SK-N-SH (cell line): ENCODE measurements around the gene MTA3.

Experiments used
- CHD2 ChIP-seq: fragments of 150-350 bp; IDR thresholded peaks from 2 replicates; pipeline ENCODE4 v1.6.1; 2018; ENCODE audit warnings: low read length; ENCODE audit not compliant: partially characterized antibody
- CTCF ChIP-seq: fragments of 200-600 bp; sonication (generic); IDR thresholded peaks from 2 replicates; pipeline ENCODE4 v1.6.1; 2017; ENCODE audit warnings: antibody characterized with exemption, mild to moderate bottlenecking, moderate library complexity
- EZH2phosphoT487 ChIP-seq: fragments of 200-600 bp; sonication (generic); IDR thresholded peaks from 2 replicates; pipeline ENCODE4 v1.6.1; 2017; ENCODE audit warnings: low read depth, mixed run types, mild to moderate bottlenecking, antibody characterized with exemption, moderate library complexity, borderline replicate concordance
- POLR2AphosphoS5 ChIP-seq: IDR thresholded peaks from 2 replicates; pipeline ENCODE4 v1.6.1; 2012; ENCODE audit warnings: low read depth, low read length
- REST ChIP-seq: IDR thresholded peaks from 2 replicates; pipeline ENCODE4 v1.6.1; 2012; ENCODE audit warnings: mild to moderate bottlenecking, low read depth, low read length, moderate library complexity
- TAF1 ChIP-seq: IDR thresholded peaks from 2 replicates; pipeline ENCODE4 v1.6.1; 2012; ENCODE audit warnings: low read depth, mild to moderate bottlenecking, low read length, moderate library complexity, borderline replicate concordance
- YY1 ChIP-seq: IDR thresholded peaks from 2 replicates; pipeline ENCODE4 v1.4.0; 2012; ENCODE audit warnings: low read depth, mild to moderate bottlenecking

- TF ChIP-seq CTCF (no peak), REST (no peak), POLR2AphosphoS5 (no peak), TAF1 (no peak), EZH2phosphoT487 (no peak), YY1 (no peak), CHD2 (no peak)
These were observed 199.7 kb downstream of the MTA3 start for GRCh38 chr2:42767899-42768705.
